Spleen (tissue), 7 donors: ENCODE results near the gene CABP2.

Source experiments
- CTCF ChIP-seq, 11 experiments: fragments of 200-600 bp in 7 of 11; fragments of 450-650 bp in 4 of 11; sonication (generic) in 4 of 11; IDR thresholded peaks in 8 of 11; conservative IDR thresholded peaks in 3 of 11; 1 replicate in 7 of 11; 2 replicates in 4 of 11; pipeline versions ENCODE4 v1.4.0 to v1.8.0; 2016 to 2021; ENCODE audit warnings: antibody characterized with exemption in 11 of 11, inconsistent platforms in 4 of 11, mild to moderate bottlenecking in 1 of 11
- POLR2A ChIP-seq, 3 donors: fragments of 450-650 bp; IDR thresholded peaks; one replicate each; pipeline ENCODE4 v1.5.1; 2017; ENCODE audit warnings: antibody characterized with exemption in 3 of 3, mild to moderate bottlenecking in 1 of 3
- POLR2AphosphoS5 ChIP-seq, 3 donors: sonication (generic); formaldehyde crosslinking; IDR thresholded peaks; one replicate each; pipeline ENCODE4 v1.5.1; 2017; ENCODE audit warnings: antibody characterized with exemption in 3 of 3
- donor health status: DM: no; HTN: no; CAD: no; lungs with moderate emphysema.
- donor health status: DM: no; HTN: no; CAD: no.
- donor health status: DM: no; HTN: no; CAD: no.

GRCh38 chr11:67539550-67539949 is 16.3 kb upstream of the CABP2 start:
- TF ChIP-seq CTCF (IDR thresholded peaks at IDR 0.05 in 8 of 11, conservative IDR thresholded peaks at IDR 0.05 in 3 of 11) (no peak), POLR2A (IDR thresholded peaks at IDR 0.05) (no peak), POLR2AphosphoS5 (IDR thresholded peaks at IDR 0.05) (no peak)
